Measurements from ENCODE around the gene KCNG1.
"Not testable (repeated sequence)": the region's sequence is repeated elsewhere in the genome, so short reads cannot be mapped to it uniquely, and the experiment has no call there.

KCNG1 gene

GRCh38 chr20:51022803-51023616, at the start of gene KCNG1:
Gene KCNG1 (minus strand): TSS chr20:51023107. CDS start chr20:51010338, 12,769 bp downstream.
- peak; percentile 97 for DNase-seq (ENCODE audit: low spot score)

- DNase-seq (ENCODE audit: low spot score): no peak
Measured at GRCh38 chr20:51070621-51071020, 47.7 kb upstream of the KCNG1 start.

- DNase-seq (ENCODE audit: low spot score): no peak
Measured at GRCh38 chr20:51067792-51068191, 44.9 kb upstream of the KCNG1 start.

GRCh38 chr20:51065615-51066014, 42.7 kb upstream of the KCNG1 start:
- DNase-seq (ENCODE audit: low spot score): no peak

- DNase-seq (ENCODE audit: low spot score): no peak
Measured at GRCh38 chr20:51064137-51064536, 41.2 kb upstream of the KCNG1 start.

- DNase-seq (ENCODE audit: low spot score): no peak
Measured at GRCh38 chr20:51062065-51062464, 39.2 kb upstream of the KCNG1 start.

- DNase-seq (ENCODE audit: low spot score): no peak
Measured at GRCh38 chr20:51061418-51062045, 38.6 kb upstream of the KCNG1 start.

GRCh38 chr20:51060301-51060700, 37.4 kb upstream of the KCNG1 start:
- DNase-seq (ENCODE audit: low spot score): no peak

GRCh38 chr20:51059862-51060261, 37.0 kb upstream of the KCNG1 start:
- DNase-seq (ENCODE audit: low spot score): no peak

- DNase-seq (ENCODE audit: low spot score): no peak
Measured at GRCh38 chr20:51058017-51058416, 35.1 kb upstream of the KCNG1 start.

GRCh38 chr20:51054233-51054632, 31.3 kb upstream of the KCNG1 start:
- DNase-seq (ENCODE audit: low spot score): no peak

- DNase-seq (ENCODE audit: low spot score): no peak
Measured at GRCh38 chr20:51050531-51051075, 27.7 kb upstream of the KCNG1 start.

- DNase-seq (ENCODE audit: low spot score): no peak
Measured at GRCh38 chr20:51046021-51046985, 23.4 kb upstream of the KCNG1 start.

- DNase-seq (ENCODE audit: low spot score): not testable (repeated sequence)
Measured at GRCh38 chr20:51045492-51045891, 22.6 kb upstream of the KCNG1 start.

- no peak for DNase-seq (ENCODE audit: low spot score)
Measured at GRCh38 chr20:51044796-51045195, 21.9 kb upstream of the KCNG1 start.

GRCh38 chr20:51043811-51044210, 20.9 kb upstream of the KCNG1 start:
- no peak for DNase-seq (ENCODE audit: low spot score)

- DNase-seq (ENCODE audit: low spot score): no peak
Measured at GRCh38 chr20:51042657-51043247, 19.8 kb upstream of the KCNG1 start.

GRCh38 chr20:51042064-51042463, 19.2 kb upstream of the KCNG1 start:
- DNase-seq (ENCODE audit: low spot score): no peak

GRCh38 chr20:51037532-51038115, 14.7 kb upstream of the KCNG1 start:
- no peak for DNase-seq (ENCODE audit: low spot score)

GRCh38 chr20:51036827-51037531, 14.1 kb upstream of the KCNG1 start:
- DNase-seq (ENCODE audit: low spot score): no peak

- no peak for DNase-seq (ENCODE audit: low spot score)
Measured at GRCh38 chr20:51036226-51036625, 13.3 kb upstream of the KCNG1 start.

All from AG08396 (cell line).